NOMO-1 (cell line): Measurements from ENCODE around the gene PCDHGA11.
A peak's percentile ranks its signal among the peaks of the same experiment; 100 is the strongest.
"Not testable (repeated sequence)": the region's sequence is repeated elsewhere in the genome, so short reads cannot be mapped to it uniquely, and the experiment has no call there.

ENCODE experiments used
- DNase-seq, 2 experiments: peaks; one replicate each; lab custom pipeline; 2025; ENCODE audit not compliant: unreplicated experiment in 2 of 2; lab: John Stamatoyannopoulos, UW

PCDHGA11 gene

GRCh38 chr5:141420855-141421488 lies at the start of gene PCDHGA11:
Gene PCDHGA11, plus strand, starts transcription at chr5:141421051. Its CDS starts 177 bp downstream, at chr5:141421228.
- DNase-seq: peak; percentile 42 to 45

GRCh38 chr5:141371572-141372475 lies 49.0 kb upstream of the PCDHGA11 start:
- DNase-seq: no peak

GRCh38 chr5:141373673-141374317 lies 47.1 kb upstream of the PCDHGA11 start, which contains the start of gene PCDHGA6:
Gene PCDHGA6, plus strand, starts transcription at chr5:141373891. Its CDS starts 193 bp downstream, at chr5:141374084.
- no peak for DNase-seq

- DNase-seq: no peak
Observed at GRCh38 chr5:141374627-141375026, 46.2 kb upstream of the PCDHGA11 start.

GRCh38 chr5:141375444-141376155 lies 45.3 kb upstream of the PCDHGA11 start:
- not testable (repeated sequence) for DNase-seq

- no peak for DNase-seq
Observed at GRCh38 chr5:141382469-141383294, 38.2 kb upstream of the PCDHGA11 start, which contains the start of gene PCDHGA7. Gene PCDHGA7, plus strand, starts transcription at chr5:141382742. Its CDS starts 158 bp downstream, at chr5:141382900.

- DNase-seq: no peak
Observed at GRCh38 chr5:141383345-141383744, 37.5 kb upstream of the PCDHGA11 start.

- DNase-seq: no peak
Observed at GRCh38 chr5:141384471-141385267, 36.2 kb upstream of the PCDHGA11 start.

GRCh38 chr5:141387557-141388311 lies 33.1 kb upstream of the PCDHGA11 start, which contains the start of gene PCDHGB4:
Gene PCDHGB4, plus strand, starts transcription at chr5:141387698. Its CDS starts 187 bp downstream, at chr5:141387885.
- DNase-seq: not testable (repeated sequence)

- no peak for DNase-seq
Observed at GRCh38 chr5:141388661-141389060, 32.2 kb upstream of the PCDHGA11 start.

- DNase-seq: no peak
Observed at GRCh38 chr5:141389153-141390042, 31.5 kb upstream of the PCDHGA11 start.

GRCh38 chr5:141392429-141393198 lies 28.2 kb upstream of the PCDHGA11 start, which contains the start of gene PCDHGA8:
Gene PCDHGA8, plus strand, starts transcription at chr5:141392633. Its CDS starts 181 bp downstream, at chr5:141392814.
- no peak for DNase-seq

- no peak for DNase-seq
Observed at GRCh38 chr5:141393267-141393666, 27.6 kb upstream of the PCDHGA11 start.

- not testable (repeated sequence) for DNase-seq
Observed at GRCh38 chr5:141394401-141395187, 26.3 kb upstream of the PCDHGA11 start.
